H1 (cell line): ENCODE data around the gene CCT6B. TPM values are rescaled to one million over a fixed set of nuclear protein-coding genes. Genes with fewer than 3 reads are reported as not detected.

Experiments
- CHD1 ChIP-seq: IDR thresholded peaks from 2 replicates; pipeline ENCODE4 v1.6.1; 2012; ENCODE audit warnings: low read depth, low read length, improper control_type of control experiment
- CHD7 ChIP-seq: fragments of 300-600 bp; sonication (generic); IDR thresholded peaks from 2 replicates; pipeline ENCODE4 v1.7.1; 2012; ENCODE audit warnings: low read length, moderate library complexity, mild to moderate bottlenecking, inconsistent platforms; ENCODE audit not compliant: insufficient replicate concordance
- EZH2 ChIP-seq: fragments of 200-600 bp; sonication (generic); IDR thresholded peaks from 2 replicates; pipeline ENCODE4 v1.7.1; 2012; ENCODE audit warnings: low read depth, mild to moderate bottlenecking, moderate library complexity, low read length, inconsistent platforms; ENCODE audit not compliant: severe bottlenecking
- JUN ChIP-seq: IDR thresholded peaks from 2 replicates; pipeline ENCODE4 v1.6.1; 2011; ENCODE audit warnings: low read depth, mild to moderate bottlenecking, improper control_type of control experiment, low read length
- KDM5A ChIP-seq: fragments of 200-600 bp; IDR thresholded peaks from 2 replicates; pipeline ENCODE4 v1.7.1; 2012; ENCODE audit warnings: mild to moderate bottlenecking, low read length, inconsistent platforms, mixed read lengths
- MAX ChIP-seq: IDR thresholded peaks from 2 replicates; pipeline ENCODE4 v1.6.1; 2012; ENCODE audit warnings: inconsistent platforms
- POLR2A ChIP-seq, 2 experiments: IDR thresholded peaks; 1 replicate in 1 of 2; 2 replicates in 1 of 2; pipeline ENCODE4 v1.6.1; 2011; ENCODE audit warnings: low read depth in 2 of 2, low read length in 2 of 2, mild to moderate bottlenecking in 2 of 2; ENCODE audit errors: control extremely low read depth in 1 of 2
- POU5F1 ChIP-seq: IDR thresholded peaks from 2 replicates; pipeline ENCODE4 v1.6.1; 2011; ENCODE audit warnings: low read depth, mild to moderate bottlenecking, low read length, moderate library complexity
- RAD21 ChIP-seq, 2 experiments: IDR thresholded peaks in 1 of 2; conservative IDR thresholded peaks in 1 of 2; 2 replicates each; pipeline ENCODE4 v1.6.1; 2011; ENCODE audit warnings: low read depth in 2 of 2, low read length in 2 of 2, improper control_type of control experiment in 1 of 2, inconsistent platforms in 1 of 2, mild to moderate bottlenecking in 1 of 2, moderate library complexity in 1 of 2
- SP2 ChIP-seq: IDR thresholded peaks from 2 replicates; pipeline ENCODE4 v1.6.1; 2012; ENCODE audit warnings: mild to moderate bottlenecking, low read length, inconsistent platforms
- TBP ChIP-seq: IDR thresholded peaks from 2 replicates; pipeline ENCODE4 v1.6.1; 2011; ENCODE audit warnings: low read depth, low read length, improper control_type of control experiment
- TEAD4 ChIP-seq: IDR thresholded peaks from 2 replicates; pipeline ENCODE4 v1.6.1; 2012; ENCODE audit warnings: low read depth, low read length, inconsistent platforms, mixed read lengths
- polyA plus RNA-seq, 7 experiments: library from polyadenylated mRNA; depleted of rRNA in 3 of 7; stranded (reverse) in 5 of 7; unstranded in 2 of 7; fragments of >200 nt in 5 of 7; fragments of 200-250 nt in 2 of 7; gene quantifications; 1 replicate in 5 of 7; 2 replicates in 1 of 7; 4 replicates in 1 of 7; pipeline versions ENCODE4 v1.2.1 to v1.2.3, GENCODE V29; 2011 to 2013; ENCODE audit warnings: missing spikeins in 2 of 7, mixed read lengths in 2 of 7
- total RNA-seq: library from RNA; stranded (reverse); fragmentation: NEBNext Ultra II Directional; extraction: Animal tissue kit (Norgen Biotek cat#: 25700); gene quantifications from 2 replicates; pipeline ENCODE4 v1.2.1, GENCODE V29; 2021

CCT6B gene
- total and polyA plus RNA-seq, 2 of the 8 experiments (the other 6 are each of a cell fraction or from before 2014, with no cell fraction given): 0.67 to 1.3 TPM

- no peak for TF ChIP-seq CHD7
- TF ChIP-seq RAD21 (IDR thresholded peaks at IDR 0.05 in 1 of 2, conservative IDR thresholded peaks at IDR 0.05 in 1 of 2; ENCODE audit: low read depth in 2 of 2, low read length in 2 of 2): peak in 1 of 2 experiments; percentile 5; a peak in 1 of 4 replicates
- TF ChIP-seq POLR2A (IDR thresholded peaks at IDR 0.05; ENCODE audit: control extremely low read depth in 1 of 2, low read depth in 2 of 2, low read length in 2 of 2): peak; percentile 85 to 87; a peak in 2 of 3 replicates
- TF ChIP-seq KDM5A: no peak
- no peak for TF ChIP-seq CHD1
- peak; percentile 98 for TF ChIP-seq MAX
- no peak; the same call in 1 of the 2 replicates for TF ChIP-seq TEAD4
- peak; percentile 81 for TF ChIP-seq TBP
- no peak for TF ChIP-seq EZH2
- no peak for TF ChIP-seq JUN
- TF ChIP-seq POU5F1: no peak
- TF ChIP-seq SP2: no peak
Measured at GRCh38 chr17:34980353-34980680, 19.1 kb upstream of the CCT6B start, which contains the start of gene LIG3 (continued).
